Stomach (tissue), 9 donors: ENCODE results near the gene REG4. TPM values are rescaled to one million over a fixed set of nuclear protein-coding genes. Genes with fewer than 3 reads are reported as not detected.

Source experiments
- DNase-seq, 2 donors: peaks; one replicate each; pipeline versions ENCODE4 v3.0.0 to v3.0.0-alpha.2; 2013 to 2019
- H3K27ac ChIP-seq, 5 donors: fragments of 200-600 bp in 4 of 5; sonication (generic) in 4 of 5; one replicate each; pipeline ENCODE4 v1.5.1; 2013 to 2019; ENCODE audit warnings: mild to moderate bottlenecking in 1 of 5, moderate library complexity in 1 of 5
- H3K27me3 ChIP-seq, 3 donors: fragments of 200-600 bp; sonication (generic); one replicate each; pipeline ENCODE4 v1.5.1; 2017 to 2019; ENCODE audit warnings: mixed run types in 1 of 3
- H3K36me3 ChIP-seq, 4 donors: fragments of 200-600 bp; sonication (generic); 1 replicate in 3 of 4; 2 replicates in 1 of 4; pipeline ENCODE4 v1.5.1; 2016 to 2019
- H3K4me1 ChIP-seq, 4 donors: fragments of 200-600 bp; sonication (generic); one replicate each; pipeline ENCODE4 v1.5.1; 2016 to 2019
- H3K4me3 ChIP-seq, 4 donors: fragments of 200-600 bp; sonication (generic) in 3 of 4; one replicate each; pipeline ENCODE4 v1.5.1; 2016 to 2019; ENCODE audit warnings: mild to moderate bottlenecking in 1 of 4
- H3K9me3 ChIP-seq, 4 donors: fragments of 200-600 bp; sonication (generic); one replicate each; pipeline ENCODE4 v1.5.1; 2016 to 2019
- EP300 ChIP-seq: sonication (generic); formaldehyde crosslinking; IDR thresholded peaks from one replicate; pipeline ENCODE4 v1.6.1; 2017; ENCODE audit warnings: antibody characterized with exemption
- POLR2A ChIP-seq, 4 donors: fragments of 450-650 bp; IDR thresholded peaks; one replicate each; pipeline ENCODE4 v1.6.1; 2016; ENCODE audit warnings: antibody characterized with exemption in 4 of 4, control low read depth in 2 of 4, mild to moderate bottlenecking in 1 of 4, moderate library complexity in 1 of 4
- POLR2AphosphoS5 ChIP-seq, 3 donors: sonication (generic); formaldehyde crosslinking; IDR thresholded peaks; one replicate each; pipeline ENCODE4 v1.6.1; 2016; ENCODE audit warnings: antibody characterized with exemption in 3 of 3
- WGBS, 5 donors: extraction: QIAGEN DNeasy Blood & Tissue Kit in 3 of 5; methylation state at CpG; one replicate each; pipeline versions ENCODE4 v1.1.5 to v1.1.7; 2013 to 2018; 5-methylcytosine and 5-hydroxymethylcytosine counted together
- intact Hi-C: fragments of 100-400 bp; cut with DNase I; formaldehyde crosslinking; loops from one replicate; pipeline ENCODE4 v1.15.1; 2023; ENCODE audit warnings: low total_unique reads
- polyA plus RNA-seq, 3 donors: library from polyadenylated mRNA; stranded (reverse); fragments of 200-250 nt; gene quantifications; one replicate each; pipeline ENCODE4 v1.2.3, GENCODE V29; 2013
- total RNA-seq, 5 donors: library from RNA; depleted of rRNA; stranded (reverse); fragments of >200 nt; gene quantifications; one replicate each; pipeline versions ENCODE4 v1.1.0 to v1.2.3, GENCODE V29; 2014 to 2016
- TF ChIP-seq, protein P1 (sequence below), 7 experiments: fragments of 450-650 bp in 4 of 7; fragments of 200-600 bp in 3 of 7; sonication (generic) in 3 of 7; IDR thresholded peaks; one replicate each; pipeline ENCODE4 v1.5.1; 2016 to 2019; ENCODE audit warnings: antibody characterized with exemption in 7 of 7, control low read depth in 2 of 7, mild to moderate bottlenecking in 1 of 7
- donor health status: healthy with polysubstance abuse.
- donor health status: Bipolar disorder and iron deficiency.
- donor health status: healthy.

The REG4 gene
- total and polyA plus RNA-seq, 8 donors, result 0.18 to 9.2 (median 3.4) TPM; not detected in 4

GRCh38 chr1:119795261-119796200 is 15.7 kb downstream of the REG4 start:
- intact Hi-C loops, result no loop called here
- Histone ChIP-seq H3K4me3 (no peak overlapping the region), H3K4me1 (peaks cover 8 to 41% (median 16%) of the 10 kb centered on the region in 4 donors), H3K9me3 (no peaks in the 10 kb centered on the region), H3K27me3 (no peaks in the 10 kb centered on the region), H3K36me3 (no peaks in the 10 kb centered on the region), H3K27ac (peak overlapping the region in 1 of 5 donors; percentile 42)
- peak in 1 of 2 donors; percentile 55 for DNase-seq
- TF ChIP-seq, protein P1, sequence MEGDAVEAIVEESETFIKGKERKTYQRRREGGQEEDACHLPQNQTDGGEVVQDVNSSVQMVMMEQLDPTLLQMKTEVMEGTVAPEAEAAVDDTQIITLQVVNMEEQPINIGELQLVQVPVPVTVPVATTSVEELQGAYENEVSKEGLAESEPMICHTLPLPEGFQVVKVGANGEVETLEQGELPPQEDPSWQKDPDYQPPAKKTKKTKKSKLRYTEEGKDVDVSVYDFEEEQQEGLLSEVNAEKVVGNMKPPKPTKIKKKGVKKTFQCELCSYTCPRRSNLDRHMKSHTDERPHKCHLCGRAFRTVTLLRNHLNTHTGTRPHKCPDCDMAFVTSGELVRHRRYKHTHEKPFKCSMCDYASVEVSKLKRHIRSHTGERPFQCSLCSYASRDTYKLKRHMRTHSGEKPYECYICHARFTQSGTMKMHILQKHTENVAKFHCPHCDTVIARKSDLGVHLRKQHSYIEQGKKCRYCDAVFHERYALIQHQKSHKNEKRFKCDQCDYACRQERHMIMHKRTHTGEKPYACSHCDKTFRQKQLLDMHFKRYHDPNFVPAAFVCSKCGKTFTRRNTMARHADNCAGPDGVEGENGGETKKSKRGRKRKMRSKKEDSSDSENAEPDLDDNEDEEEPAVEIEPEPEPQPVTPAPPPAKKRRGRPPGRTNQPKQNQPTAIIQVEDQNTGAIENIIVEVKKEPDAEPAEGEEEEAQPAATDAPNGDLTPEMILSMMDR (IDR thresholded peaks at IDR 0.05), result no peak
- no peak for TF ChIP-seq POLR2A (IDR thresholded peaks at IDR 0.05)
- TF ChIP-seq EP300, result no peak
- no peak for TF ChIP-seq POLR2AphosphoS5 (IDR thresholded peaks at IDR 0.05)
- WGBS, 5 donors, result 66 to 72% (median 70%) methylated on average over 8 to 9 of the region's 9 CpGs

- H3K27ac ChIP-seq, result peak overlapping the region in 1 of 5 donors; percentile 42
- H3K4me3 ChIP-seq, result no peak overlapping the region
- WGBS, 5 donors, result 62 to 77% (median 67%) methylated on average over 3 of the region's 3 CpGs
- H3K9me3 ChIP-seq, result no peaks in the 10 kb centered on the region
- H3K27me3 ChIP-seq, result no peaks in the 10 kb centered on the region
- intact Hi-C loops, result no loop called here
- H3K36me3 ChIP-seq, result no peaks in the 10 kb centered on the region
- H3K4me1 ChIP-seq, result peaks cover 11 to 45% (median 20%) of the 10 kb centered on the region in 4 donors
- no peak for TF ChIP-seq POLR2AphosphoS5 (IDR thresholded peaks at IDR 0.05)
- TF ChIP-seq, protein P1 (IDR thresholded peaks at IDR 0.05), result no peak
- no peak for TF ChIP-seq POLR2A (IDR thresholded peaks at IDR 0.05)
- TF ChIP-seq EP300, result no peak
- DNase-seq, result peak in 1 of 2 donors; percentile 89
These were observed 16.4 kb downstream of the REG4 start for GRCh38 chr1:119794876-119795240.

GRCh38 chr1:119794230-119794875 is 16.9 kb downstream of the REG4 start:
- intact Hi-C loops, result no loop called here
- H3K4me1 ChIP-seq, result peaks cover 11 to 45% (median 22%) of the 10 kb centered on the region in 4 donors
- no peaks in the 10 kb centered on the region for H3K9me3 ChIP-seq
- peak overlapping the region in 1 of 5 donors; percentile 42 for H3K27ac ChIP-seq
- H3K27me3 ChIP-seq, result no peaks in the 10 kb centered on the region
- TF ChIP-seq, protein P1 (IDR thresholded peaks at IDR 0.05), result no peak
- TF ChIP-seq POLR2A (IDR thresholded peaks at IDR 0.05) (no peak), EP300 (no peak), POLR2AphosphoS5 (IDR thresholded peaks at IDR 0.05) (no peak)
- WGBS, 5 donors, result 37 to 63% (median 48%) methylated on average over 8 of the region's 8 CpGs
- peak in 1 of 2 donors; percentile 75 for DNase-seq
- H3K36me3 ChIP-seq, result no peaks in the 10 kb centered on the region
- no peak overlapping the region for H3K4me3 ChIP-seq

DNA sequence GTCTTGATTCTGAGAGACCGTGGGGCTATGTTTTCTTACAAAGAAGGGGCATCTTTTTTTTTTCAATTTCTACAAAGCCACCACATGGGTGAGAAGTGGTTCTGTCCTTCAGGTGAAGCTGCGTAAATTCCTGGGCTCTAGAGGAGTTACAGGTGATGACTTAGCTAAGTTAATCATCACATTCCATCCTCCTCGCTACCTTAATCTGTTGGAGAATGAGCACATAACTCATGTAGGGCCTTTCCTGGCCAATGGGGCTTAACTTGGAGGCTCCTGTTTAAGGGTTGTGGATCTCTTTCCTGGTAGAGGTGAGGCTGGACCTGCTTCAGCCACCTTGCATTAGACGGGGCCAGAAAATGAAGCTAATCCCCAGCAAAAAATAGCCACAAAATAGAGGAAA is 19.9 kb downstream of the REG4 start:
- peaks cover 11 to 64% (median 34%) of the 10 kb centered on the region in 4 donors for H3K4me1 ChIP-seq
- TF ChIP-seq POLR2A (IDR thresholded peaks at IDR 0.05), result no peak
- TF ChIP-seq EP300, result no peak
- no peak for TF ChIP-seq POLR2AphosphoS5 (IDR thresholded peaks at IDR 0.05)
- TF ChIP-seq, protein P1 (IDR thresholded peaks at IDR 0.05), result no peak
- intact Hi-C loops, result no loop called here
- no peak overlapping the region for H3K4me3 ChIP-seq
- no peaks in the 10 kb centered on the region for H3K36me3 ChIP-seq
- 80 to 88% (median 83%) methylated on average over 4 of the region's 4 CpGs for WGBS, 5 donors
- DNase-seq, result no peak
- H3K27ac ChIP-seq, result no peak overlapping the region
- H3K9me3 ChIP-seq, result no peaks in the 10 kb centered on the region
- no peaks in the 10 kb centered on the region for H3K27me3 ChIP-seq
